Activated naive CD4-positive, alpha-beta T cell treated with anti-CD3 and anti-CD28 coated beads for 36 hours (primary cell): ENCODE measurements around the gene MAGEB17. TPM values are rescaled to one million over a fixed set of nuclear protein-coding genes. Genes with fewer than 3 reads are reported as not detected.
"Not testable (repeated sequence)": the region's sequence is repeated elsewhere in the genome, so short reads cannot be mapped to it uniquely, and the experiment has no call there.

ENCODE experiments used
- CTCF ChIA-PET: fragments of 350-600 bp; sonication (Branson Sonifier 250); formaldehyde crosslinking; loops from one replicate; lab custom pipeline; 2021; ENCODE audit warnings: antibody characterized with exemption; lab: Charles Lee
- DNase-seq: peaks from one replicate; pipeline ENCODE4 v3.0.0-alpha.2; 2020
- H3K27ac Mint-ChIP-seq: one replicate; pipeline ENCODE4 v1.8.0; 2021; ENCODE audit warnings: mild to moderate bottlenecking, mixed read lengths
- H3K27me3 Mint-ChIP-seq: one replicate; pipeline ENCODE4 v1.8.0; 2021; ENCODE audit warnings: low read depth, mixed read lengths
- H3K36me3 Mint-ChIP-seq: one replicate; pipeline ENCODE4 v1.8.0; 2021; ENCODE audit warnings: low read depth, mixed read lengths
- H3K4me1 Mint-ChIP-seq: one replicate; pipeline ENCODE4 v1.8.0; 2021; ENCODE audit warnings: low read depth, mixed read lengths
- H3K4me3 Mint-ChIP-seq: one replicate; pipeline ENCODE4 v1.8.0; 2021; ENCODE audit warnings: mild to moderate bottlenecking, moderate library complexity, mixed read lengths
- H3K9me3 Mint-ChIP-seq: one replicate; pipeline ENCODE4 v1.8.0; 2021; ENCODE audit warnings: mixed read lengths
- intact Hi-C: fragments of 100-400 bp; cut with micrococcal nuclease; formaldehyde crosslinking; loops from one replicate; pipeline ENCODE4 v1.15.1; 2023
- total RNA-seq, 2 experiments: library from RNA; stranded (reverse); gene quantifications; one replicate each; pipeline ENCODE4 v1.2.3, GENCODE V29; 2021

MAGEB17 gene
- total RNA-seq, 2 experiments from 2014 or later = not detected

- Mint-ChIP-seq H3K27me3 (peaks cover 2% of the 10 kb centered on the region), H3K4me3 (no peak overlapping the region)
Measured at GRCh38 chrX:16162391-16162790, 4.9 kb upstream of the MAGEB17 start.

GRCh38 chrX:16164748-16165147 lies 2.5 kb upstream of the MAGEB17 start:
- no peak overlapping the region for H3K4me3 Mint-ChIP-seq
- DNase-seq = no peak
- no peak overlapping the region for H3K27ac Mint-ChIP-seq
- H3K4me1 Mint-ChIP-seq = peaks cover 1% of the 10 kb centered on the region
- H3K36me3 Mint-ChIP-seq = no peaks in the 10 kb centered on the region
- peaks cover 2% of the 10 kb centered on the region for H3K27me3 Mint-ChIP-seq
- intact Hi-C loops = no loop called here
- CTCF ChIA-PET = no interaction called here
- no peaks in the 10 kb centered on the region for H3K9me3 Mint-ChIP-seq

More at GRCh38 chrX:16162391-16162790, 4.9 kb upstream of the MAGEB17 start:
- Mint-ChIP-seq H3K9me3 (no peaks in the 10 kb centered on the region), H3K27ac (no peak overlapping the region), H3K36me3 (no peaks in the 10 kb centered on the region), H3K4me1 (peaks cover 1% of the 10 kb centered on the region)
- intact Hi-C loops = no loop called here
- CTCF ChIA-PET = no interaction called here
- no peak for DNase-seq

DNA sequence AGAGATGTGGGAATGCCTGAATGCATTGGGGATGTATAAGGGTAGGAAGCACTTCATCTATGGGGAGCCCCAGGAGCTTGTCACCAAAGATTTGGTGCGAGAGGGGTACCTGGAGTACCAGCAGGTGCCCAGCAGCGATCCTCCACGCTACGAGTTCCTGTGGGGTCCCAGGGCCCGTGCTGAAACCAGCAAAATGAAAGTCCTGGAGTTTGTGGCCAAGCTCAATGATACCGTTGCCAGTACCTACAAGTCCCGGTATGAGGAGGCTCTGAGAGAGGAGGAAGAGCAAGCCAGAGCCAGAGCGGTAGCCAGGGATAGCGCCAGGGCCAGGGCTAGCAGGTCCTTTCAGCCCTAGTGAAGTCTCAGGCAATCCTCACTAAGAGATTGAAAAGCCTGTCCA lies 3.8 kb downstream of the MAGEB17 start:
- Mint-ChIP-seq H3K36me3 (no peaks in the 10 kb centered on the region), H3K27me3 (no peaks in the 10 kb centered on the region), H3K4me1 (no peaks in the 10 kb centered on the region), H3K4me3 (no peak overlapping the region), H3K27ac (no peak overlapping the region), H3K9me3 (no peaks in the 10 kb centered on the region)
- DNase-seq = no peak
- CTCF ChIA-PET = no interaction called here
- intact Hi-C loops = no loop called here

DNA sequence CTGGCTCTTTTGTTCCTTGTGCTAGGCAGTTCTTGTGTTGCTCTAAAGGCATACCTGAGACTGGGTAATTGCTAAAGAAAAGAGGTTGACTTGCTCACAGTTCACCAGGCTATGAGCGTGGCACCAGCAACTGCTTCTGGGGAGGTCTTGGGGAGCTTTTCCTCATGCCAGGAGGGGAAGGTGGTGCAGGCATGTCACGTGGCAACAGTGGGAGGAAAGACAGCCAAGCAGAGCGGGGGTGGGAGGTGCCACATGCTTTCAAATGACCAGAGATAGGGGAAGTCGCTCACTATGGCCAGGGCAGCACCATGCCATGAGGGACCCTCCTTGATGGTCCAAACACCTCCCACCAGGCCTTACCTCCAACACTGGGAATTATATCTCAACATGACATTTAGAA lies 4.7 kb downstream of the MAGEB17 start:
- no peaks in the 10 kb centered on the region for H3K4me1 Mint-ChIP-seq
- CTCF ChIA-PET = no interaction called here
- no peaks in the 10 kb centered on the region for H3K36me3 Mint-ChIP-seq
- no peak overlapping the region for H3K4me3 Mint-ChIP-seq
- H3K27ac Mint-ChIP-seq = no peak overlapping the region
- intact Hi-C loops = no loop called here
- H3K27me3 Mint-ChIP-seq = no peaks in the 10 kb centered on the region
- H3K9me3 Mint-ChIP-seq = no peaks in the 10 kb centered on the region
- no peak for DNase-seq

DNA sequence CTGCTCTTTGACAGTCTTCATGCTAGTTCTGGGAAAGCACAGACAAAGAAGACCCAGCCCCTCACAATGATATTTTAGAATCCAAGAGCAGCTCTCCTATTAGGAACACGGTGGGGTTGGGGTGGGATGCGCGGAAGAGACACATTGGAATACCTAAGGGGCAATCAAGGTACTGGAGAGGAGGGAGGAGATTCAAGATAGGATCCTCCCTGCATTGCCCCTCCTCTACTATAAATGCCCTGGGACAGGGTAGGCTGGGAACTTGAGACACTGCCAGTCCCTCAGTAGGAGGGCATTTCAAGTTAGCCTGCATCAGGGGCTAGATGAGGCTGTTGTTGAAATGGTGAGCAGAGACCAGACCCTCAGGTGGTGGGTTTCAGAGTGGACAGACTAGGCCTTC lies 5.1 kb downstream of the MAGEB17 start:
- no peak for DNase-seq
- Mint-ChIP-seq H3K27ac (no peak overlapping the region), H3K4me3 (no peak overlapping the region), H3K36me3 (no peaks in the 10 kb centered on the region), H3K9me3 (no peaks in the 10 kb centered on the region), H3K4me1 (no peaks in the 10 kb centered on the region), H3K27me3 (no peaks in the 10 kb centered on the region)
- CTCF ChIA-PET = no interaction called here
- intact Hi-C loops = no loop called here

- no peak overlapping the region for H3K4me3 Mint-ChIP-seq
- CTCF ChIA-PET = no interaction called here
- H3K27ac Mint-ChIP-seq = no peak overlapping the region
- H3K4me1 Mint-ChIP-seq = no peaks in the 10 kb centered on the region
- intact Hi-C loops = no loop called here
- no peaks in the 10 kb centered on the region for H3K36me3 Mint-ChIP-seq
- no peak for DNase-seq
- H3K9me3 Mint-ChIP-seq = no peaks in the 10 kb centered on the region
- H3K27me3 Mint-ChIP-seq = no peaks in the 10 kb centered on the region
Measured at GRCh38 chrX:16175329-16176061, 8.2 kb downstream of the MAGEB17 start.

- no peak overlapping the region for H3K27ac Mint-ChIP-seq
- intact Hi-C loops = no loop called here
- CTCF ChIA-PET = no interaction called here
- H3K9me3 Mint-ChIP-seq = no peaks in the 10 kb centered on the region
- no peaks in the 10 kb centered on the region for H3K36me3 Mint-ChIP-seq
- no peak overlapping the region for H3K4me3 Mint-ChIP-seq
- no peak for DNase-seq
- no peaks in the 10 kb centered on the region for H3K4me1 Mint-ChIP-seq
- peaks cover 2% of the 10 kb centered on the region for H3K27me3 Mint-ChIP-seq
Measured at GRCh38 chrX:16177260-16177659, 10.0 kb downstream of the MAGEB17 start.

GRCh38 chrX:16183843-16184242 lies 16.6 kb downstream of the MAGEB17 start:
- H3K4me3 Mint-ChIP-seq, intact Hi-C loops, CTCF ChIA-PET, H3K27ac Mint-ChIP-seq, H3K9me3 Mint-ChIP-seq, H3K4me1 Mint-ChIP-seq, H3K27me3 Mint-ChIP-seq, DNase-seq, H3K36me3 Mint-ChIP-seq: not testable (repeated sequence)

- Mint-ChIP-seq H3K36me3 (no peaks in the 10 kb centered on the region), H3K4me1 (peaks cover 3% of the 10 kb centered on the region), H3K9me3 (no peaks in the 10 kb centered on the region), H3K27me3 (peaks cover 2% of the 10 kb centered on the region), H3K27ac (no peak overlapping the region), H3K4me3 (no peak overlapping the region)
- no peak for DNase-seq
- intact Hi-C loops = no loop called here
- CTCF ChIA-PET = no interaction called here
Measured at GRCh38 chrX:16185725-16186136, 18.4 kb downstream of the MAGEB17 start.

- Mint-ChIP-seq H3K4me1 (peaks cover 3% of the 10 kb centered on the region), H3K27ac (no peak overlapping the region), H3K9me3 (no peaks in the 10 kb centered on the region), H3K4me3 (no peak overlapping the region), H3K27me3 (no peaks in the 10 kb centered on the region), H3K36me3 (no peaks in the 10 kb centered on the region)
- DNase-seq = no peak
- intact Hi-C loops = no loop called here
- CTCF ChIA-PET = no interaction called here
Measured at GRCh38 chrX:16186380-16187007, 19.2 kb downstream of the MAGEB17 start.

- CTCF ChIA-PET = no interaction called here
- Mint-ChIP-seq H3K36me3 (no peaks in the 10 kb centered on the region), H3K27me3 (no peaks in the 10 kb centered on the region), H3K27ac (no peak overlapping the region), H3K9me3 (no peaks in the 10 kb centered on the region), H3K4me3 (no peak overlapping the region), H3K4me1 (peaks cover 3% of the 10 kb centered on the region)
- intact Hi-C loops = no loop called here
- DNase-seq = no peak
Measured at GRCh38 chrX:16187024-16187760, 19.9 kb downstream of the MAGEB17 start.

GRCh38 chrX:16188687-16189086 lies 21.4 kb downstream of the MAGEB17 start:
- Mint-ChIP-seq H3K4me3 (no peak overlapping the region), H3K27me3 (no peaks in the 10 kb centered on the region), H3K4me1 (peaks cover 3% of the 10 kb centered on the region), H3K36me3 (no peaks in the 10 kb centered on the region), H3K27ac (no peak overlapping the region), H3K9me3 (no peaks in the 10 kb centered on the region)
- CTCF ChIA-PET = no interaction called here
- DNase-seq = no peak
- intact Hi-C loops = no loop called here

DNA sequence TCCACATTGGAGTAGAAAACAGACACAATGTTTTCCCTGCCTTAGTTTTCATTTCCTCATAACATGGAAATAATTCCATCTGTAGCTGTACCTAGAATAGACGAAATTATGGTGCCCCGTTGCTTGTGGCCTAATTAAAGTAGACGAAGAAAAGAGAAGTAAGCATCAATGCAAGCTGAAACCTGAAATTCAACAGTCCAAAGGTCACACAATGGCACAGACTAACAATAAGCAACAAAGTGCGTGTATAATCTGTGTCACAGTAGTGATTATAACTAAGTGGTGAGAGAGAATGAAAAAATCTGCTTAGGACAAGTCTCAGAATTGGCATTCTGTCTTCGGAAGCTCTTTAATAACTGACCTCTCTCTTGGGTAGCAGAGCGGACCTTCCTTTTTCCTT lies 24.3 kb downstream of the MAGEB17 start:
- H3K4me3 Mint-ChIP-seq = no peak overlapping the region
- H3K36me3 Mint-ChIP-seq = no peaks in the 10 kb centered on the region
- intact Hi-C loops = no loop called here
- H3K27ac Mint-ChIP-seq = no peak overlapping the region
- no peaks in the 10 kb centered on the region for H3K27me3 Mint-ChIP-seq
- CTCF ChIA-PET = no interaction called here
- H3K9me3 Mint-ChIP-seq = no peaks in the 10 kb centered on the region
- no peak for DNase-seq
- H3K4me1 Mint-ChIP-seq = no peaks in the 10 kb centered on the region
